ENCODE measurements around the gene VTI1A.
"Not testable (repeated sequence)": the region's sequence is repeated elsewhere in the genome, so short reads cannot be mapped to it uniquely, and the experiment has no call there.

Gene VTI1A

DNA sequence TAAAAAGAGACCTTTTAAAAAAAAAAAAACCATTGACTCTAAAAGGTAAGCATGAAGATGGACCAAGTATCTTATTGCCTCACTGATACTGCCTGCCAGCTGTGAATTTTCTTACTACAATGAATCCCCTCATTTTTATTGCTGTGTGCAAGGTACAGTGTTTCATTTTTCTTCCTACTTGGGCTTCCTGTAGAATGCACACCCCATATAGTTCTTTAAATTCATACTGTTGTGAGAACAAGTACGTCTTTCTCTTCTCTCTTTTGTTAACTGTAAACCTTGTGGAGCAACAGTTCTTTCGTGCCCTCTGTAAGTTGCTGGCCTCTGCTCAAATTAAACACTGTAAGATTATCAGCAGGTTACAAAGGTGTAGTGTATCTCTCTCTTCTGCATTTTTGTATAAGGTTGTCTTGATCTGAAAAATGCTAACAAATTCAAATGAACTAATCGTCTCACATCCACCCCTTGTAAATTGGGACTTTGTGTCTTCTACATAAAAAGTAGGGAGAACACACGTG, 105.6 kb downstream of the VTI1A start:
- DNase-seq = no peak

- DNase-seq = no peak
Observed at GRCh38 chr10:112553315-112553714, 106.3 kb downstream of the VTI1A start.

GRCh38 chr10:112554263-112554662, 107.2 kb downstream of the VTI1A start:
- DNase-seq = no peak

DNA sequence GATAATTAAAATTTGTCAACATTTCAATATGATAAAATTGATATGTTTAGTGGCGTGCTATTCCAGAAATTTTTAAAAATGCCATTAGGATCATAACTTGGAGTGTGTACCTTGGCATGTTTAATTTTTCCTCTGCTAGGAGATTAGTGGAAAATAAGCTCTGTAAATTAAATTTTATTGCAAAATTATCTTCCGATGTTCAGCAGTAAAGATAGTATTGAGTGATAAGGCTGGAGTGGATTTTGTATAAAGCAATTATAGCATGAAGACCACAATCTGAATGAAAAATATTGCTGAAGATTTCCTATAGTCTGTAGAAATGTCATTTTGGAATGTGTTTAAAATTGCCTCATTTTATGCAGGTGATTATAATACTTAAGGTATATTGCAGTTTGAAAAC, 110.2 kb downstream of the VTI1A start:
- DNase-seq = no peak

DNA sequence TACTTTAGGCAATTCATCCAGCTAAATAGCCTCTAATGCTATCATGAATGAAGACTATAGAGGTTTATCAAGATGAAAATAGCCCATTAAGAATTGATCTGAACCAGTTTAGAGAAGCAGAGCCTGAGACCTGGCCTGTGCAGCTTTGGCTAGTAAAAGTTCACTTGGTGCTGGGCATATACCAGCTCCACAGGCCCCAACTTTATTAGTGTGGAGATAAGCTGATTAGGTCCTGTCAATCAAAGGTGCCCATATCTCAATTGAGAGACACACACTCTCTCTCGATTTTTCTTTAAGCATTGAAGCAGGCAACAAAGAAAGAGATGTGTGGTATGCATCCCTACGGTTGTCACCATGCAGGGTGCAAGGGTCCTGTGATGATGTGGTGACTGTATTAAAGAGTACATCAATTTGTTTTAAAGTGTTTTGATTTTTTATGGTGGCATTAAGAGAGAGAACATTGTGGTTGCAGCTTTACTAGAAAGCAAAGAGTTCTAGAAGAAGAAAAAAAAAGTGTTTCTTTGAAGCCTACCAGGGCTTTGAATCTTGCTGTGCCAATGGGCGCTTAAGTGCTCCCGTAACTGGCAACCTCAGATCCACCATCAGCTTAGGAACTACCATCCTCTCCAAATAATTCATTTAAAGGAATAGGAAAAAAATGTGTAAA, 111.6 kb downstream of the VTI1A start:
- DNase-seq = no peak

DNA sequence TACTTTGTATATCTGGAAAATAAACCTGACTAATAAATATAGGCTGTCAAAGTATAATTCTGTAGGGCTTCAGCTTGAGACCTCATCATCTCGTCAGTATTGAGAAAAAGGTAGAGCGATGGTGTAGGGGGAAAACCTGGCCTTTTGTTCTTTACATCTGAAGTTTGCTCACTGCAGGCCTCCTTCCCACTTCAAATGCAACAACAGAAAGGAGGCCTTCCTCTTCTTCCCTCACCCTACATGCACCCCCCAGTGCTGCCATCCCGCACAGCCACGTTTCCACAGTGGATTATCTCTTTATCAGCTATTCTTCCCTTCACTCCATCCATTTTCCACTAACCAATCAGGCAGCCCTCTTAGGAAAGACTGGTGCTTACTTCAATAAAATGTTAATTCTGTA, 112.3 kb downstream of the VTI1A start:
- DNase-seq = no peak

DNA sequence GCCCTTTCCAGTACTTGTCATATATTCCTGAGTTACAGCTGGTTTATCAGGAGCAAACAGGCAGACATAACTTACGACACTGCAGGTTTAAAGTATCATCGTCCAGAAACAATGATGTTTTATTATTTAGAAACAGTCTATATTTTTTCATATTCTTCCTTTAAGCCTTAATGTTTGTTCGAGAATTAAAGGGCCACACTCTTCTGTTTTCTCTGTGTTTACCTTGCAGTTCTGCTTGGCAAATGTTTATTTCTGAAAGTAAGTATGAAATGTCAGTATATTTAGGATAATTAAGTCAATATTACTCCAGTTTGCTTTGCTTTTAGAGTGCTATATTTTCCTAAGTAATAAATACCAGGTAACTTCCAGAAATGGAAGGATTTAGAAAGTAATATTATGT, 115.1 kb downstream of the VTI1A start:
- DNase-seq = no peak

- peak; percentile 93 for DNase-seq
Observed at GRCh38 chr10:112562809-112563663, 116.0 kb downstream of the VTI1A start.

GRCh38 chr10:112564337-112564736, 117.3 kb downstream of the VTI1A start:
- no peak for DNase-seq

DNA sequence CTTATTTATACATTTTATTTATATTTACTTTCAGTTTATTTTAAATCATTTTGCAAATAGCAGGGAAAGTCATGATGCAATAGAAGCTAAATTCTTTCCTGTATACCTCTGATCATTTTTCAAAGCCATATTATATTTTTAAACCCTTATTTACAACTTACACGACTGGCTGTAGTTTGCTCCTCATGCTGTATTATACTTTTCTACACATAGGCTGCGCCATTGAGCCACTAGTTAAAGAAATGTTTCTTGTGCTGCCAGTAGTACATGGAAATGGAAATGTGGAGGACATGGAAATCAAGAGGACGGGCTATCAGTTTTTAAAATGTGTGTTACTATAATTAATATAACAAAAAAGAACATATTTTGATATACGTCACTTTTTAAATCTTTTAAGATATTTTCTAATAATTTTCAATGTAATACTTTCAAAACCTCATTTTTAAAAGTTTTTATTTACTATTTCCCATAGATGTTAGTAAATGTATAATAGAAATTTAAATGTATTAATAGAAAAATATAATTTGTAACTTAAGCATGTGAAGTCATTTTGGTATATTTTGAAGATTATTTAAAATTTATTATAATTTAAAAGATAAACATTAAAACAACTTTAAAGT, 118.5 kb downstream of the VTI1A start:
- peak; percentile 62 for DNase-seq

DNA sequence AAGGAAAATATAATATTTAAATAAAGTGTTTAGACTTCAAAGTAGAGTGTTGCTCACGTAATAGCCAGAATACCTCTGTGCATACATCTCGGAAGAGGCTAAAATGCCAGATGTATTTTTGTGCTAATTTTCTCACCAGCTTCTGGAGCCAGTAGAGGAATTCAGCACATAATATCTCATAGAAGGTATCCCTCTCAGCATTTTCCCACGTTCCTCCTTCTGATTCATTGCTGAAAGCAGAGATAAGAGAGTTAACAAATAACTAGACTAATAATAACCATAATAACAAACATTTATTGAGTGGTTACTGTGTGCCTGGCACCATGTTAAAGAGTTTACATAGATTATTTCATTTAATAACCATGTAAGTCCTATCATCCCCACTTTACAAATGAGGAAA, 123.6 kb downstream of the VTI1A start:
- no peak for DNase-seq

- no peak for DNase-seq
Observed at GRCh38 chr10:112579578-112579977, 132.6 kb downstream of the VTI1A start.

GRCh38 chr10:112580267-112580666, 133.3 kb downstream of the VTI1A start:
- DNase-seq = no peak

DNA sequence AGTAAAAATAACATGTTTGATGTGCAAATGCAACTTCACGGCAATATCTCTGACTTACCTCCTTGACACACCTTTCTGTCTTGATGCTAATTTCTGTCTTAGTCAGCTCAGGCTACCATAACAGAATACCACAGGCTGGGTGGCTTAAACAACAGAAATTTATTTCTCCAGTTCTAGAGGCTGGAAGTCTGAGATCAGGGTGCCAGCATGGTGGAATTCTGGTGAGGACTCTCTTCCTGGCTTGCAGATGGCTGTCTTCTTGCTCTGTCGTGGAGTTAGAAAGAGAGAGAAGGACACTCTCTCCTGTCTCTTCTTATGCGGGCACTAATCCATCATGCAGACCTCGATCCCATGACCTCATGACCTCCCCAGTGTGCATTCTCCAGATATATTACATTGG, 134.9 kb downstream of the VTI1A start:
- no peak for DNase-seq

DNA sequence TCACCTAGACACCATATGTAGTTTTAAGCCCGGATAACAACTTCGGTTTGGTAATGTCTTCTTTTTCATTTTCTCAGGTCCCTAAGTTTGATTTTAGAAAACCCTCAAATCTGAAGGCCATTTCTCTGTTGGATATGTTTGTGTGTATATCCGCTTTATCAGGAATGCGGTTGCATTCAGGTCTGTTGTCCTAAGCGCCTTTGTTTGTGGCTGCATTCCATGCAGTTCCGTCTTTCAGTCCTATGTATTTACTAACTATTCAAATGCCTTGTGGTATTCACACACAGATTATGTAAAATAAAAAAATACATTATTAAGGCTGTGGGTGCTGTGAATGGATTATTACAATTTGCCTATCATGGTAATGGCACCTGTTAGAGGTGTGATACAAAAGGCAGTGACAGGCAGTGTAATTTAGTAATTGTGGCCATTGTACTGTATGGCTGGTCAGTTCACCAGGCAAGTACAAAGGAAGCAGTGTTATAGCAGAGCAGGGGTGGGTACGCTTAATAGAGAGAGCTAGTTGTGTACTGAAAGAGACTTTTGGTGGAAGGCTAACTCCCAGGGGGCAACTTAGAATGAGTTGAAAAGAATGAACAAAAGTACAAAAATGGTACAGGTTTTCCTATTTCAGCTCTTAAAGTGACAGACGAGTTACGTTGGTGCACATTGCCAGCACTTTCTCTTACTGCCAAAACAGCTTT, 136.4 kb downstream of the VTI1A start:
- peak; percentile 85 for DNase-seq

- DNase-seq = no peak
Observed at GRCh38 chr10:112584276-112584675, 137.3 kb downstream of the VTI1A start.

GRCh38 chr10:112585126-112585525, 138.1 kb downstream of the VTI1A start:
- peak; percentile 10 for DNase-seq

DNA sequence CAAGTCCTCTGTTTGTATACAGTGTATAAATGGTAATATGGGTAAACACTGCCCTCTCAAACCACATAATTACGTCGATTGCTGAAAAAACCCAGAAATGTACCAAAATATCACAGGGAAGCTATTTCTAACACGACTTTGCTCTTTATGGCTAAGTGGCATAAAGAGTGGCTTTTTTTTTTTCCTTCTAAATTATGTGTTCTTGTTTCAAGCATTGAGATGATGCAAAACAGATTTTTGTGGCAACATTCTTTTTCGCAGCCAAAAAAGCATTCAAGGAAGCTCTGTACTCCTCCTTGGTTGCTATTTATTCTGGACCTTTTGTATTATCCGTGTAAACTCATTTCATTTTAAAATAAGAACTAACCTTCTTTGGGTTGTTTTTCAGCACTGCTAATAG, 138.9 kb downstream of the VTI1A start:
- no peak for DNase-seq

DNA sequence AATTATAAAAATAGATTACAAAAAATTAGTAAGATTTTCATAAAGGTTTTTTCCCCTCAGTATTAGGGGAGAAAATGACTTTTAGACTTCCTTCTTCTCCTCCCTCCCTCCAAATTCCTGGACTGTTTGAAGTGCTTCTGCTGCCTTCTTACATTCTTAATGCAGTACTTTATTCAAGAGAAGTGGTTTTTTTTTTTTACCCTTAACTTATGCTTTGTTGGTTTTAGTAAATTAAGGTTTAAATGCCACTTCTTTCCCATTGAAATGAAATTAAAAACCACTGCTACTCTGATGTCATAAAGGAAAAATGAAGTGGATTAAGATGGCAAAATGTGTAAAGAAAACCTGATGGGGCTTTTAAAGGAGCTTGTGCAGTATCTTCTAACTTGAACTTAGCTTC, 140.7 kb downstream of the VTI1A start:
- DNase-seq = no peak

- DNase-seq = no peak
Observed at GRCh38 chr10:112588225-112588990, 141.4 kb downstream of the VTI1A start.

- DNase-seq = no peak
Observed at GRCh38 chr10:112589081-112589480, 142.1 kb downstream of the VTI1A start.

DNA sequence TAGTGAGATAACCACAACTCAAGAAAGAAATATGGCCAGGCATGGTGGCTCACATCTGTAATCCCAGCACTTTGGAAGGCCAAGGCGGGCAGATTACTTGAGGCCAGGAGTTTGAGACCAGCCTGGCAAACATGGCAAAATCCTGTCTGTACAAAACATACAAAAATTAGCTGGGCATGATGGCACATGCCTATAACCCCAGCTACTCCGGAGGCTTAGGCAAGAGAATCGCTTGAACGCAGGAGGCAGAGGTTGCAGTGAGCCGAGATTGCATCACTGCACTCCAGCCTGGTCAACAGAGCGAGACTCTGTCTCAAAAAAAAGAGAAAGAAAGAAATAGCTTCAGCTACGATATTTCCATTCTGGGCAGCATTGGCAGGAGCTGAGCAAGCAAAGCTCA, 143.8 kb downstream of the VTI1A start:
- DNase-seq = not testable (repeated sequence)

All from NCI-H146 (cell line).